ENCODE data around the gene NT5DC1.

NT5DC1 gene

GRCh38 chr6:116100419-116101301 is at the start of gene NT5DC1:
TSS of gene NT5DC1 (plus strand) at chr6:116100853. CDS start at chr6:116100931, 78 bp downstream.
- peak; percentile 90 for DNase-seq (ENCODE audit: low spot score)

- DNase-seq (ENCODE audit: low spot score), result no peak
Measured at GRCh38 chr6:116051244-116051643, 49.4 kb upstream of the NT5DC1 start.

- no peak for DNase-seq (ENCODE audit: low spot score)
Measured at GRCh38 chr6:116055513-116055912, 45.1 kb upstream of the NT5DC1 start.

GRCh38 chr6:116057766-116058165 is 42.9 kb upstream of the NT5DC1 start:
- no peak for DNase-seq (ENCODE audit: low spot score)

GRCh38 chr6:116059713-116060571 is 40.7 kb upstream of the NT5DC1 start:
- DNase-seq (ENCODE audit: low spot score), result no peak

GRCh38 chr6:116060572-116061283 is 39.9 kb upstream of the NT5DC1 start, which contains the start of gene FRK:
TSS of gene FRK (minus strand) at chr6:116060891. CDS start at chr6:116060311, 580 bp downstream.
- no peak for DNase-seq (ENCODE audit: low spot score)

- no peak for DNase-seq (ENCODE audit: low spot score)
Measured at GRCh38 chr6:116062496-116062895, 38.2 kb upstream of the NT5DC1 start.

GRCh38 chr6:116064666-116065065 is 36.0 kb upstream of the NT5DC1 start:
- DNase-seq (ENCODE audit: low spot score), result no peak

- no peak for DNase-seq (ENCODE audit: low spot score)
Measured at GRCh38 chr6:116066789-116067188, 33.9 kb upstream of the NT5DC1 start.

GRCh38 chr6:116070101-116070500 is 30.6 kb upstream of the NT5DC1 start:
- no peak for DNase-seq (ENCODE audit: low spot score)

GRCh38 chr6:116070616-116071389 is 29.9 kb upstream of the NT5DC1 start:
- DNase-seq (ENCODE audit: low spot score), result no peak

GRCh38 chr6:116072368-116072767 is 28.3 kb upstream of the NT5DC1 start:
- peak; percentile 13 for DNase-seq (ENCODE audit: low spot score)

- no peak for DNase-seq (ENCODE audit: low spot score)
Measured at GRCh38 chr6:116073765-116074440, 26.8 kb upstream of the NT5DC1 start.

- DNase-seq (ENCODE audit: low spot score), result no peak
Measured at GRCh38 chr6:116074732-116075390, 25.8 kb upstream of the NT5DC1 start.

- no peak for DNase-seq (ENCODE audit: low spot score)
Measured at GRCh38 chr6:116078522-116078921, 22.1 kb upstream of the NT5DC1 start.

- no peak for DNase-seq (ENCODE audit: low spot score)
Measured at GRCh38 chr6:116078945-116079344, 21.7 kb upstream of the NT5DC1 start.

- no peak for DNase-seq (ENCODE audit: low spot score)
Measured at GRCh38 chr6:116083052-116083451, 17.6 kb upstream of the NT5DC1 start.

GRCh38 chr6:116084284-116084683 is 16.4 kb upstream of the NT5DC1 start:
- DNase-seq (ENCODE audit: low spot score), result no peak

- peak; percentile 28 for DNase-seq (ENCODE audit: low spot score)
Measured at GRCh38 chr6:116087437-116088027, 13.1 kb upstream of the NT5DC1 start.

- no peak for DNase-seq (ENCODE audit: low spot score)
Measured at GRCh38 chr6:116088946-116089345, 11.7 kb upstream of the NT5DC1 start.
